Caco-2 (cell line): ENCODE data around the gene LRRC8A. TPM values are rescaled to one million over a fixed set of nuclear protein-coding genes. Genes with fewer than 3 reads are reported as not detected.

Source experiments
- BruUV-seq: library from RNA; stranded (reverse); fragments of 400-500 nt; replicated peaks from 2 replicates; lab custom pipeline; 2021; lab: Mats Ljungman, UMichigan
- CTCF ChIA-PET: fragments of 300-600 bp; sonication (Branson Sonifier 250); formaldehyde crosslinking; loops from one replicate; lab custom pipeline; 2022; ENCODE audit warnings: antibody characterized with exemption; lab: Charles Lee
- POLR2A ChIA-PET: fragments of 300-600 bp; sonication (Branson Sonifier 250); formaldehyde crosslinking; loops from one replicate; lab custom pipeline; 2022; ENCODE audit warnings: antibody characterized with exemption; lab: Charles Lee
- DNase-seq, 2 experiments: peaks; one replicate each; pipeline versions ENCODE4 v3.0.0 to v3.0.0-alpha.2; 2020 to 2022
- H3K27me3 ChIP-seq: replicated peaks from 2 replicates; pipeline ENCODE4 v1.6.0; 2011; ENCODE audit warnings: low read length; ENCODE audit not compliant: control insufficient read depth, insufficient read depth
- H3K36me3 ChIP-seq: 2 replicates; pipeline ENCODE4 v1.5.1; 2011; ENCODE audit warnings: low read length; ENCODE audit not compliant: control insufficient read depth, insufficient read depth
- H3K4me1 ChIP-seq: fragments of 250-450 bp; sonication (Bioruptor Pico); 2 replicates; pipeline ENCODE4 v1.5.1; 2020; ENCODE audit warnings: mild to moderate bottlenecking
- H3K4me3 ChIP-seq: 2 replicates; pipeline ENCODE4 v1.5.1; 2011; ENCODE audit warnings: low read depth, mild to moderate bottlenecking, control low read depth, low read length
- H3K9me3 ChIP-seq: fragments of 250-450 bp; sonication (Bioruptor Pico); 2 replicates; pipeline ENCODE4 v1.5.1; 2020; ENCODE audit warnings: mild to moderate bottlenecking, moderate library complexity
- H3K27ac Mint-ChIP-seq: one replicate; pipeline ENCODE4 v1.8.0; 2022; ENCODE audit warnings: mixed read lengths; ENCODE audit not compliant: unreplicated experiment
- H3K27me3 Mint-ChIP-seq: one replicate; pipeline ENCODE4 v1.8.0; 2022; ENCODE audit warnings: mixed read lengths; ENCODE audit not compliant: insufficient read depth, unreplicated experiment
- H3K36me3 Mint-ChIP-seq: one replicate; pipeline ENCODE4 v1.8.0; 2022; ENCODE audit warnings: mild to moderate bottlenecking, mixed read lengths; ENCODE audit not compliant: insufficient read depth, unreplicated experiment
- H3K4me1 Mint-ChIP-seq: one replicate; pipeline ENCODE4 v1.8.0; 2022; ENCODE audit warnings: low read depth, mixed read lengths; ENCODE audit not compliant: unreplicated experiment
- H3K4me3 Mint-ChIP-seq: one replicate; pipeline ENCODE4 v1.8.0; 2022; ENCODE audit warnings: mild to moderate bottlenecking, moderate library complexity, mixed read lengths; ENCODE audit not compliant: unreplicated experiment
- H3K9me3 Mint-ChIP-seq: one replicate; pipeline ENCODE4 v1.8.0; 2022; ENCODE audit warnings: mixed read lengths; ENCODE audit not compliant: unreplicated experiment
- CTCF ChIP-seq, 2 experiments: fragments of 200-600 bp in 1 of 2; IDR thresholded peaks; 1 replicate in 1 of 2; 2 replicates in 1 of 2; pipeline versions ENCODE4 v1.5.1 to v1.8.0; 2011 to 2022; ENCODE audit warnings: antibody characterized with exemption in 1 of 2, control low read depth in 1 of 2, inconsistent platforms in 1 of 2, low read depth in 1 of 2, low read length in 1 of 2, mild to moderate bottlenecking in 1 of 2, moderate library complexity in 1 of 2; ENCODE audit not compliant: insufficient read depth in 1 of 2, severe bottlenecking in 1 of 2, unreplicated experiment in 1 of 2
- intact Hi-C: fragments of 100-400 bp; cut with micrococcal nuclease; formaldehyde crosslinking; loops from one replicate; pipeline ENCODE4 v1.10.0; 2022; ENCODE audit not compliant: unreplicated experiment
- total RNA-seq: library from RNA; stranded (reverse); gene quantifications from 2 replicates; pipeline ENCODE4 v1.2.3, GENCODE V29; 2022

LRRC8A gene
- total RNA-seq, 1 experiment from 2014 or later: 21.9 TPM

GRCh38 chr9:128835246-128836210, 46.4 kb upstream of the LRRC8A start:
- no peak for DNase-seq
- no peak for TF ChIP-seq CTCF (IDR thresholded peaks at IDR 0.05; ENCODE audit: insufficient read depth in 1 of 2, low read depth in 1 of 2, low read length in 1 of 2, severe bottlenecking in 1 of 2, unreplicated experiment in 1 of 2)
- peaks cover 12% of the 10 kb centered on the region for H3K36me3 Mint-ChIP-seq
- no peaks in the 10 kb centered on the region for H3K9me3 Mint-ChIP-seq
- H3K4me1 Mint-ChIP-seq: peaks cover 12% of the 10 kb centered on the region
- intact Hi-C loops: no loop called here
- ChIA-PET POLR2A (no interaction called here), CTCF (no interaction called here)
- Histone ChIP-seq H3K4me3 (no peak overlapping the region), H3K9me3 (no peaks in the 10 kb centered on the region), H3K36me3 (no peaks in the 10 kb centered on the region; the same call in none of the 2 replicates), H3K27me3 (no peaks in the 10 kb centered on the region), H3K4me1 (peaks cover 20% of the 10 kb centered on the region)
- H3K27me3 Mint-ChIP-seq: no peaks in the 10 kb centered on the region
- no TSS peak for BruUV-seq
- no peak overlapping the region for H3K27ac Mint-ChIP-seq
- no peak overlapping the region for H3K4me3 Mint-ChIP-seq

DNA sequence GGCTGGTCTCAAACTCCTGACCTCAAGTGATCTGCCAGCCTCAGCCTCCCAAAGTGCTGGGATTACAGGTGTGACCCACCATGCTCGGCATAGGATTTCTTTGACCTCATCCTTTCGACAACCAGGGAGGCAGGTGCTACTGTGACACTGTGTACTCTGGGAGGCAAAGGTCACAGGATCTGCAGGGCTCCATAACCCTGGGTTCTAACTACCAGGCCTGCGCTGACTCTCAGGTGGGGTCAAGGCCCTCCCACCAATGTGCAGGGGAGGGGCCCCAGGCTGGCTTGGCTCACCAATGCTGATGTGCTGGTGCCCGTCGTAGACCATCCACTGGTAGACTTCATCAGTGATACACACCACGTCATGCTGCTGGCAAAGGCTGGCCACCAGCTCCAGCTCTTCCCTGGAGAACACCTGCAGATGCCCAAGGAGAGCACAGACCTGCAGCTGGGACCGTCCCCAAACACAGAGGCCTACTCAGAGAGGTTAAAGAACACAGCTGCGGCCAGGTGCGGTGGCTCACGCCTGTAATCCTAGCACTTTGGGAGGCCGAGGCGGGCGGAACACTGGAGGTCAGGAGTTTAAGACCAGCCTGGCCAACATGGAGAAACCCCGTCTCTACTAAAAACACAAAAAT, 45.3 kb upstream of the LRRC8A start:
- BruUV-seq: no TSS peak
- Histone ChIP-seq H3K4me3 (no peak overlapping the region), H3K4me1 (peaks cover 20% of the 10 kb centered on the region), H3K9me3 (no peaks in the 10 kb centered on the region), H3K36me3 (no peaks in the 10 kb centered on the region; the same call in none of the 2 replicates), H3K27me3 (no peaks in the 10 kb centered on the region)
- H3K9me3 Mint-ChIP-seq: no peaks in the 10 kb centered on the region
- peaks cover 12% of the 10 kb centered on the region for H3K36me3 Mint-ChIP-seq
- peaks cover 12% of the 10 kb centered on the region for H3K4me1 Mint-ChIP-seq
- POLR2A ChIA-PET: no interaction called here
- H3K4me3 Mint-ChIP-seq: no peak overlapping the region
- no peak for DNase-seq
- no peaks in the 10 kb centered on the region for H3K27me3 Mint-ChIP-seq
- no peak overlapping the region for H3K27ac Mint-ChIP-seq
- intact Hi-C loops: no loop called here
- no peak for TF ChIP-seq CTCF (IDR thresholded peaks at IDR 0.05; ENCODE audit: insufficient read depth in 1 of 2, low read depth in 1 of 2, low read length in 1 of 2, severe bottlenecking in 1 of 2, unreplicated experiment in 1 of 2)
- CTCF ChIA-PET: no interaction called here

GRCh38 chr9:128838338-128838737, 43.6 kb upstream of the LRRC8A start:
- no peaks in the 10 kb centered on the region; the same call in none of the 2 replicates for H3K36me3 ChIP-seq
- H3K9me3 ChIP-seq: no peaks in the 10 kb centered on the region
- TF ChIP-seq CTCF (IDR thresholded peaks at IDR 0.05; ENCODE audit: insufficient read depth in 1 of 2, low read depth in 1 of 2, low read length in 1 of 2, severe bottlenecking in 1 of 2, unreplicated experiment in 1 of 2): no peak
- Mint-ChIP-seq H3K4me3 (no peak overlapping the region), H3K27me3 (no peaks in the 10 kb centered on the region), H3K36me3 (peaks cover 12% of the 10 kb centered on the region), H3K9me3 (no peaks in the 10 kb centered on the region), H3K27ac (peak overlapping the region; percentile 77), H3K4me1 (peaks cover 12% of the 10 kb centered on the region)
- CTCF ChIA-PET: interaction anchor here (0.6 to 1.8 kb wide), 4 partner anchors 9 to 20 kb away, joined by 3 to 15 read pairs (median 8); partner anchors contain the start of genes ENDOG and SPOUT1
- POLR2A ChIA-PET: interaction anchor here (0.6 to 1.6 kb wide), 3 partner anchors 9 to 34 kb away, joined by 4 to 21 read pairs (median 11); partner anchors contain the start of genes ENDOG and SPOUT1
- peak; percentile 88 to 89 for DNase-seq
- peaks cover 20% of the 10 kb centered on the region for H3K4me1 ChIP-seq
- intact Hi-C loops: loop anchor here (1.0 kb wide), 1 partner anchor 9 kb away; the partner anchor contains the start of gene SPOUT1
- no TSS peak for BruUV-seq
- no peaks in the 10 kb centered on the region for H3K27me3 ChIP-seq
- H3K4me3 ChIP-seq: no peak overlapping the region
